ENCODE data around the gene EHD1. TPM values are rescaled to one million over a fixed set of nuclear protein-coding genes. Genes with fewer than 3 reads are reported as not detected.

Gene EHD1
- total and polyA plus RNA-seq, 9 of the 15 experiments (the other 6 are each of a cell fraction or from before 2014, with no cell fraction given): 0.46 to 65.0 (median 16.4) TPM

DNA sequence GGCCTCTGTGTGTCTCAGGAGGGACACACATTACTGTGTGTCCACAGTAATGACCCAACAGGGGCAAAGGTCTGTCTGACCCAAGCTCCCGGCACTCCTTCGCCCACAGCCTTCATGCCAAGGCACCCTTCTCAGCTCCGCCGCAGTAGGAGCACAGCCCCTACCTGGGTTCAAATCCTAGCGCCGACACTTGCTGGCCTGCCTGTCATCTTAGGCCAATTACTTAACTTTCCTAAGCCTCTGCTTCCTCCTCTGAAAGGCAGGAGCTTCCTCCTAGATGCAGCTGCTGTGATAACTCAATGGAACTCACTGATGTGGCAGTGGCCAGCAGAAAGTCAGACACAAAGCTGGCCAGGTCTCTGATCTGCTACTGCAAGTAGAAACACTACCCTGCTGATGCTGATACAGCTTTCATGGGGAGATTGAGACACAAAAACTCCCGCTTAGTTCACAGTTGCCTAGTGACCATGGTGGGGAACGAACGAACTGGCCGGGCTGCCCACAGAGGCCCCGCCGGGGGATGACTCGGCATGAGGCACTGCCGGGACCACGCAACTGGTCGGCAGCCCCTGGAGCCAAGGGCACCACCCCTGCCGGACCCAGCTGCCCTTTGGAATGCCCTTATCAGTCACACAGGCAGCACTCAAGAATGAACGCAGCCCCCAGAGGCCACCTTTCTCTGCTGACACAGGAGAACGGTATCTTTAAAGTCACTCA is 8.1 kb downstream of the EHD1 start (continued):
- TF ChIP-seq, protein P1, sequence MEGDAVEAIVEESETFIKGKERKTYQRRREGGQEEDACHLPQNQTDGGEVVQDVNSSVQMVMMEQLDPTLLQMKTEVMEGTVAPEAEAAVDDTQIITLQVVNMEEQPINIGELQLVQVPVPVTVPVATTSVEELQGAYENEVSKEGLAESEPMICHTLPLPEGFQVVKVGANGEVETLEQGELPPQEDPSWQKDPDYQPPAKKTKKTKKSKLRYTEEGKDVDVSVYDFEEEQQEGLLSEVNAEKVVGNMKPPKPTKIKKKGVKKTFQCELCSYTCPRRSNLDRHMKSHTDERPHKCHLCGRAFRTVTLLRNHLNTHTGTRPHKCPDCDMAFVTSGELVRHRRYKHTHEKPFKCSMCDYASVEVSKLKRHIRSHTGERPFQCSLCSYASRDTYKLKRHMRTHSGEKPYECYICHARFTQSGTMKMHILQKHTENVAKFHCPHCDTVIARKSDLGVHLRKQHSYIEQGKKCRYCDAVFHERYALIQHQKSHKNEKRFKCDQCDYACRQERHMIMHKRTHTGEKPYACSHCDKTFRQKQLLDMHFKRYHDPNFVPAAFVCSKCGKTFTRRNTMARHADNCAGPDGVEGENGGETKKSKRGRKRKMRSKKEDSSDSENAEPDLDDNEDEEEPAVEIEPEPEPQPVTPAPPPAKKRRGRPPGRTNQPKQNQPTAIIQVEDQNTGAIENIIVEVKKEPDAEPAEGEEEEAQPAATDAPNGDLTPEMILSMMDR (IDR thresholded peaks at IDR 0.05 in 2 of 3, conservative IDR thresholded peaks at IDR 0.05 in 1 of 3; ENCODE audit: insufficient read depth in 2 of 3, low read depth in 1 of 3, low read length in 3 of 3): no peak
- TF ChIP-seq L3MBTL2 (IDR thresholded peaks at IDR 0.05) (no peak), KLF13 (tag; IDR thresholded peaks at IDR 0.05; ENCODE audit: borderline replicate concordance, low read depth) (no peak), POLR3G (IDR thresholded peaks at IDR 0.05; ENCODE audit: extremely low read depth, insufficient read length, insufficient replicate concordance) (no peak), THRAP3 (IDR thresholded peaks at IDR 0.05; ENCODE audit: borderline replicate concordance) (no peak), HOXB6 (CRISPR knock-in tag; IDR thresholded peaks at IDR 0.05; ENCODE audit: borderline replicate concordance) (no peak), PHB (CRISPR knock-in tag; IDR thresholded peaks at IDR 0.05) (no peak)
- TF ChIP-seq, protein P2, sequence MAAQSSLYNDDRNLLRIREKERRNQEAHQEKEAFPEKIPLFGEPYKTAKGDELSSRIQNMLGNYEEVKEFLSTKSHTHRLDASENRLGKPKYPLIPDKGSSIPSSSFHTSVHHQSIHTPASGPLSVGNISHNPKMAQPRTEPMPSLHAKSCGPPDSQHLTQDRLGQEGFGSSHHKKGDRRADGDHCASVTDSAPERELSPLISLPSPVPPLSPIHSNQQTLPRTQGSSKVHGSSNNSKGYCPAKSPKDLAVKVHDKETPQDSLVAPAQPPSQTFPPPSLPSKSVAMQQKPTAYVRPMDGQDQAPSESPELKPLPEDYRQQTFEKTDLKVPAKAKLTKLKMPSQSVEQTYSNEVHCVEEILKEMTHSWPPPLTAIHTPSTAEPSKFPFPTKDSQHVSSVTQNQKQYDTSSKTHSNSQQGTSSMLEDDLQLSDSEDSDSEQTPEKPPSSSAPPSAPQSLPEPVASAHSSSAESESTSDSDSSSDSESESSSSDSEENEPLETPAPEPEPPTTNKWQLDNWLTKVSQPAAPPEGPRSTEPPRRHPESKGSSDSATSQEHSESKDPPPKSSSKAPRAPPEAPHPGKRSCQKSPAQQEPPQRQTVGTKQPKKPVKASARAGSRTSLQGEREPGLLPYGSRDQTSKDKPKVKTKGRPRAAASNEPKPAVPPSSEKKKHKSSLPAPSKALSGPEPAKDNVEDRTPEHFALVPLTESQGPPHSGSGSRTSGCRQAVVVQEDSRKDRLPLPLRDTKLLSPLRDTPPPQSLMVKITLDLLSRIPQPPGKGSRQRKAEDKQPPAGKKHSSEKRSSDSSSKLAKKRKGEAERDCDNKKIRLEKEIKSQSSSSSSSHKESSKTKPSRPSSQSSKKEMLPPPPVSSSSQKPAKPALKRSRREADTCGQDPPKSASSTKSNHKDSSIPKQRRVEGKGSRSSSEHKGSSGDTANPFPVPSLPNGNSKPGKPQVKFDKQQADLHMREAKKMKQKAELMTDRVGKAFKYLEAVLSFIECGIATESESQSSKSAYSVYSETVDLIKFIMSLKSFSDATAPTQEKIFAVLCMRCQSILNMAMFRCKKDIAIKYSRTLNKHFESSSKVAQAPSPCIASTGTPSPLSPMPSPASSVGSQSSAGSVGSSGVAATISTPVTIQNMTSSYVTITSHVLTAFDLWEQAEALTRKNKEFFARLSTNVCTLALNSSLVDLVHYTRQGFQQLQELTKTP (IDR thresholded peaks at IDR 0.05; ENCODE audit: low read depth in 1 of 2, partially characterized antibody in 2 of 2): no peak
- TF ChIP-seq, protein P3, sequence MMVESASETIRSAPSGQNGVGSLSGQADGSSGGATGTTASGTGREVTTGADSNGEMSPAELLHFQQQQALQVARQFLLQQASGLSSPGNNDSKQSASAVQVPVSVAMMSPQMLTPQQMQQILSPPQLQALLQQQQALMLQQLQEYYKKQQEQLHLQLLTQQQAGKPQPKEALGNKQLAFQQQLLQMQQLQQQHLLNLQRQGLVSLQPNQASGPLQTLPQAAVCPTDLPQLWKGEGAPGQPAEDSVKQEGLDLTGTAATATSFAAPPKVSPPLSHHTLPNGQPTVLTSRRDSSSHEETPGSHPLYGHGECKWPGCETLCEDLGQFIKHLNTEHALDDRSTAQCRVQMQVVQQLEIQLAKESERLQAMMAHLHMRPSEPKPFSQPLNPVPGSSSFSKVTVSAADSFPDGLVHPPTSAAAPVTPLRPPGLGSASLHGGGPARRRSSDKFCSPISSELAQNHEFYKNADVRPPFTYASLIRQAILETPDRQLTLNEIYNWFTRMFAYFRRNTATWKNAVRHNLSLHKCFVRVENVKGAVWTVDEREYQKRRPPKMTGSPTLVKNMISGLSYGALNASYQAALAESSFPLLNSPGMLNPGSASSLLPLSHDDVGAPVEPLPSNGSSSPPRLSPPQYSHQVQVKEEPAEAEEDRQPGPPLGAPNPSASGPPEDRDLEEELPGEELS (CRISPR knock-in tag; IDR thresholded peaks at IDR 0.05; ENCODE audit: borderline replicate concordance): no peak
- TF ChIP-seq, protein P4, sequence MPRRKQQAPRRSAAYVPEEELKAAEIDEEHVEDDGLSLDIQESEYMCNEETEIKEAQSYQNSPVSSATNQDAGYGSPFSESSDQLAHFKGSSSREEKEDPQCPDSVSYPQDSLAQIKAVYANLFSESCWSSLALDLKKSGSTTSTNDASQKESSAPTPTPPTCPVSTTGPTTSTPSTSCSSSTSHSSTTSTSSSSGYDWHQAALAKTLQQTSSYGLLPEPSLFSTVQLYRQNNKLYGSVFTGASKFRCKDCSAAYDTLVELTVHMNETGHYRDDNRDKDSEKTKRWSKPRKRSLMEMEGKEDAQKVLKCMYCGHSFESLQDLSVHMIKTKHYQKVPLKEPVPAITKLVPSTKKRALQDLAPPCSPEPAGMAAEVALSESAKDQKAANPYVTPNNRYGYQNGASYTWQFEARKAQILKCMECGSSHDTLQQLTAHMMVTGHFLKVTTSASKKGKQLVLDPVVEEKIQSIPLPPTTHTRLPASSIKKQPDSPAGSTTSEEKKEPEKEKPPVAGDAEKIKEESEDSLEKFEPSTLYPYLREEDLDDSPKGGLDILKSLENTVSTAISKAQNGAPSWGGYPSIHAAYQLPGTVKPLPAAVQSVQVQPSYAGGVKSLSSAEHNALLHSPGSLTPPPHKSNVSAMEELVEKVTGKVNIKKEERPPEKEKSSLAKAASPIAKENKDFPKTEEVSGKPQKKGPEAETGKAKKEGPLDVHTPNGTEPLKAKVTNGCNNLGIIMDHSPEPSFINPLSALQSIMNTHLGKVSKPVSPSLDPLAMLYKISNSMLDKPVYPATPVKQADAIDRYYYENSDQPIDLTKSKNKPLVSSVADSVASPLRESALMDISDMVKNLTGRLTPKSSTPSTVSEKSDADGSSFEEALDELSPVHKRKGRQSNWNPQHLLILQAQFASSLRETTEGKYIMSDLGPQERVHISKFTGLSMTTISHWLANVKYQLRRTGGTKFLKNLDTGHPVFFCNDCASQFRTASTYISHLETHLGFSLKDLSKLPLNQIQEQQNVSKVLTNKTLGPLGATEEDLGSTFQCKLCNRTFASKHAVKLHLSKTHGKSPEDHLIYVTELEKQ (CRISPR knock-in tag; IDR thresholded peaks at IDR 0.05): no peak
- TF ChIP-seq, protein P5, sequence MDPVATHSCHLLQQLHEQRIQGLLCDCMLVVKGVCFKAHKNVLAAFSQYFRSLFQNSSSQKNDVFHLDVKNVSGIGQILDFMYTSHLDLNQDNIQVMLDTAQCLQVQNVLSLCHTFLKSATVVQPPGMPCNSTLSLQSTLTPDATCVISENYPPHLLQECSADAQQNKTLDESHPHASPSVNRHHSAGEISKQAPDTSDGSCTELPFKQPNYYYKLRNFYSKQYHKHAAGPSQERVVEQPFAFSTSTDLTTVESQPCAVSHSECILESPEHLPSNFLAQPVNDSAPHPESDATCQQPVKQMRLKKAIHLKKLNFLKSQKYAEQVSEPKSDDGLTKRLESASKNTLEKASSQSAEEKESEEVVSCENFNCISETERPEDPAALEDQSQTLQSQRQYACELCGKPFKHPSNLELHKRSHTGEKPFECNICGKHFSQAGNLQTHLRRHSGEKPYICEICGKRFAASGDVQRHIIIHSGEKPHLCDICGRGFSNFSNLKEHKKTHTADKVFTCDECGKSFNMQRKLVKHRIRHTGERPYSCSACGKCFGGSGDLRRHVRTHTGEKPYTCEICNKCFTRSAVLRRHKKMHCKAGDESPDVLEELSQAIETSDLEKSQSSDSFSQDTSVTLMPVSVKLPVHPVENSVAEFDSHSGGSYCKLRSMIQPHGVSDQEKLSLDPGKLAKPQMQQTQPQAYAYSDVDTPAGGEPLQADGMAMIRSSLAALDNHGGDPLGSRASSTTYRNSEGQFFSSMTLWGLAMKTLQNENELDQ (CRISPR knock-in tag; IDR thresholded peaks at IDR 0.05; ENCODE audit: borderline replicate concordance): no peak

Measured in K562 (cell line).